GM12878 (cell line): ENCODE results near the gene MSL2.

Experiments
- BRCA1 ChIP-seq: IDR thresholded peaks from 2 replicates; pipeline ENCODE4 v1.6.1; 2011; ENCODE audit warnings: low read depth, low read length, improper control_type of control experiment
- CHD2 ChIP-seq: IDR thresholded peaks from 2 replicates; pipeline ENCODE4 v1.6.1; 2011; ENCODE audit warnings: low read depth, low read length, improper control_type of control experiment, borderline replicate concordance
- ETV6 ChIP-seq, 2 experiments: fragments of 450-650 bp in 1 of 2; IDR thresholded peaks in 1 of 2; conservative IDR thresholded peaks in 1 of 2; 2 replicates each; pipeline ENCODE4 v1.6.1; 2014; ENCODE audit warnings: antibody characterized with exemption in 1 of 2, borderline replicate concordance in 1 of 2, low read depth in 1 of 2, mild to moderate bottlenecking in 1 of 2, moderate library complexity in 1 of 2
- HCFC1 ChIP-seq: fragments of 150-350 bp; IDR thresholded peaks from 2 replicates; pipeline ENCODE4 v1.6.1; 2014; ENCODE audit warnings: low read length
- MTA2 ChIP-seq: fragments of 450-650 bp; IDR thresholded peaks from 2 replicates; pipeline ENCODE4 v1.6.1; 2016; ENCODE audit warnings: low read depth, mild to moderate bottlenecking, moderate library complexity
- MXI1 ChIP-seq: fragments of 150-350 bp; IDR thresholded peaks from 2 replicates; pipeline ENCODE4 v1.6.1; 2011; ENCODE audit warnings: low read depth, mild to moderate bottlenecking, inconsistent platforms, low read length, improper control_type of control experiment
- NFYA ChIP-seq: IDR thresholded peaks from 2 replicates; pipeline ENCODE4 v1.6.1; 2011; ENCODE audit warnings: low read depth, mild to moderate bottlenecking, low read length, improper control_type of control experiment, borderline replicate concordance
- TBL1XR1 ChIP-seq: IDR thresholded peaks from 2 replicates; pipeline ENCODE4 v1.6.1; 2012; ENCODE audit warnings: low read depth, low read length, improper control_type of control experiment
- TCF7 ChIP-seq: IDR thresholded peaks from 2 replicates; pipeline ENCODE4 v1.6.1; 2014; ENCODE audit warnings: antibody characterized with exemption, borderline replicate concordance
- USF1 ChIP-seq: IDR thresholded peaks from 2 replicates; pipeline ENCODE4 v1.6.1; 2011; ENCODE audit warnings: borderline replicate concordance, low read depth, mild to moderate bottlenecking, moderate library complexity, mixed read lengths, low read length; ENCODE audit not compliant: insufficient read depth; ENCODE audit errors: extremely low read length
- ZBED1 ChIP-seq: IDR thresholded peaks from 2 replicates; pipeline ENCODE4 v1.6.1; 2016; ENCODE audit warnings: borderline replicate concordance
- TF ChIP-seq, protein P1 (sequence below): fragments of 450-650 bp; IDR thresholded peaks from 2 replicates; pipeline ENCODE4 v1.6.1; 2017; ENCODE audit warnings: mild to moderate bottlenecking, moderate library complexity
- TF ChIP-seq, protein P2 (sequence below): IDR thresholded peaks from 2 replicates; pipeline ENCODE4 v1.6.1; 2012; ENCODE audit warnings: low read depth, low read length, improper control_type of control experiment

DNA sequence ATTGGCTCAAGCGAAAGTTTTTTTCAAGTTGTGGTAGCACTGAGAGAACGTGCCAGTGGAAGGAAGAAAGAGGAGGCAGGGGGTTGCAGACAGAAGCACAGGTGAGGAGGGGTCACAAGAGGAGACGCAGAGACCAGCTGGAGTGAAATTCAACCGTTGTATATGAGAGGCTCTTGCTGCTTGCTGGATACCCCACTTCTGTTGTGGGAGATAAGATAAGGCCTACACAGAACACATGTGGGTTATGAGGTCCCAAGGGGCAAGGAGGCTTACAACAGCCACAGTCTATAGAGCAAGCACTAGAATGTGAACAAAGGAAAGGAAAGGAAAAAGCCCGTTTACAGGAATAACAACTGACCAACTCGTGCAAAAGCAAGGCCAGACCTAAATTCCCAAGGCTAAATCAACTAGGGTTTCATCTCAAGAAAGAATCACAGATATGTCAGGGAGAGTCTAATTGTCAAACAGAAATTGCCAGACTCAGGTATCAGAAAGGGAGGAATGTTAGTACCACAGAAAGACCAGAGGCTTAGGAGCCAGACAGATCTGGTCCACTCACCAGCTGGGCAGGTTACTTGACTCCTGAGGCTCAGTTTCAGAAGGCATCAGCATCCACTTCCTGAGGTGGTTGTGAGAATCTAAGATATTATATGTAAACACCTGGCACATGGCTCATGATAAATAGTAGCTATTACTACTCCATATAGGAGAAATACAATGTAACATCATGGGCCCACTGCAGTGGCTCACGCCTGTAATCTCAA, 60.9 kb downstream of the MSL2 start:
- TF ChIP-seq HCFC1 (no peak), ETV6 (conservative IDR thresholded peaks at IDR 0.05 in 1 of 2, IDR thresholded peaks at IDR 0.05 in 1 of 2; ENCODE audit: borderline replicate concordance in 1 of 2, low read depth in 1 of 2) (no peak), TCF7 (no peak), MXI1 (no peak), CHD2 (no peak), USF1 (no peak), MTA2 (no peak), ZBED1 (no peak), BRCA1 (no peak), TBL1XR1 (no peak), NFYA (no peak)
- TF ChIP-seq, protein P1, sequence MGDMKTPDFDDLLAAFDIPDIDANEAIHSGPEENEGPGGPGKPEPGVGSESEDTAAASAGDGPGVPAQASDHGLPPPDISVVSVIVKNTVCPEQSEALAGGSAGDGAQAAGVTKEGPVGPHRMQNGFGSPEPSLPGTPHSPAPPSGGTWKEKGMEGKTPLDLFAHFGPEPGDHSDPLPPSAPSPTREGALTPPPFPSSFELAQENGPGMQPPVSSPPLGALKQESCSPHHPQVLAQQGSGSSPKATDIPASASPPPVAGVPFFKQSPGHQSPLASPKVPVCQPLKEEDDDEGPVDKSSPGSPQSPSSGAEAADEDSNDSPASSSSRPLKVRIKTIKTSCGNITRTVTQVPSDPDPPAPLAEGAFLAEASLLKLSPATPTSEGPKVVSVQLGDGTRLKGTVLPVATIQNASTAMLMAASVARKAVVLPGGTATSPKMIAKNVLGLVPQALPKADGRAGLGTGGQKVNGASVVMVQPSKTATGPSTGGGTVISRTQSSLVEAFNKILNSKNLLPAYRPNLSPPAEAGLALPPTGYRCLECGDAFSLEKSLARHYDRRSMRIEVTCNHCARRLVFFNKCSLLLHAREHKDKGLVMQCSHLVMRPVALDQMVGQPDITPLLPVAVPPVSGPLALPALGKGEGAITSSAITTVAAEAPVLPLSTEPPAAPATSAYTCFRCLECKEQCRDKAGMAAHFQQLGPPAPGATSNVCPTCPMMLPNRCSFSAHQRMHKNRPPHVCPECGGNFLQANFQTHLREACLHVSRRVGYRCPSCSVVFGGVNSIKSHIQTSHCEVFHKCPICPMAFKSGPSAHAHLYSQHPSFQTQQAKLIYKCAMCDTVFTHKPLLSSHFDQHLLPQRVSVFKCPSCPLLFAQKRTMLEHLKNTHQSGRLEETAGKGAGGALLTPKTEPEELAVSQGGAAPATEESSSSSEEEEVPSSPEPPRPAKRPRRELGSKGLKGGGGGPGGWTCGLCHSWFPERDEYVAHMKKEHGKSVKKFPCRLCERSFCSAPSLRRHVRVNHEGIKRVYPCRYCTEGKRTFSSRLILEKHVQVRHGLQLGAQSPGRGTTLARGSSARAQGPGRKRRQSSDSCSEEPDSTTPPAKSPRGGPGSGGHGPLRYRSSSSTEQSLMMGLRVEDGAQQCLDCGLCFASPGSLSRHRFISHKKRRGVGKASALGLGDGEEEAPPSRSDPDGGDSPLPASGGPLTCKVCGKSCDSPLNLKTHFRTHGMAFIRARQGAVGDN: no peak
- TF ChIP-seq, protein P2, sequence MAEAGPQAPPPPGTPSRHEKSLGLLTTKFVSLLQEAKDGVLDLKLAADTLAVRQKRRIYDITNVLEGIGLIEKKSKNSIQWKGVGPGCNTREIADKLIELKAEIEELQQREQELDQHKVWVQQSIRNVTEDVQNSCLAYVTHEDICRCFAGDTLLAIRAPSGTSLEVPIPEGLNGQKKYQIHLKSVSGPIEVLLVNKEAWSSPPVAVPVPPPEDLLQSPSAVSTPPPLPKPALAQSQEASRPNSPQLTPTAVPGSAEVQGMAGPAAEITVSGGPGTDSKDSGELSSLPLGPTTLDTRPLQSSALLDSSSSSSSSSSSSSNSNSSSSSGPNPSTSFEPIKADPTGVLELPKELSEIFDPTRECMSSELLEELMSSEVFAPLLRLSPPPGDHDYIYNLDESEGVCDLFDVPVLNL: no peak
